Fibroblast of the aortic adventitia (primary cell): ENCODE results near the gene UTRN. TPM values are rescaled to one million over a fixed set of nuclear protein-coding genes. Genes with fewer than 3 reads are reported as not detected.
A peak's percentile ranks its signal among the peaks of the same experiment; 100 is the strongest.

ENCODE experiments used
- DNase-seq: peaks from one replicate; pipeline ENCODE4 v3.0.0-alpha.2; 2010; ENCODE audit warnings: low read depth
- H3K4me3 ChIP-seq: 2 replicates; pipeline ENCODE4 v1.5.1; 2011; ENCODE audit warnings: low read depth, mild to moderate bottlenecking, control low read depth, low read length, moderate library complexity
- CTCF ChIP-seq: IDR thresholded peaks from 2 replicates; pipeline ENCODE4 v1.5.1; 2011; ENCODE audit warnings: mild to moderate bottlenecking, low read length, control low read depth, inconsistent platforms; ENCODE audit not compliant: insufficient read depth
- total RNA-seq: library from RNA; depleted of rRNA; stranded (reverse); fragments of >200 nt; gene quantifications from 2 replicates; pipeline ENCODE4 v1.2.3, GENCODE V29; 2012; ENCODE audit warnings: low replicate concordance

UTRN gene
- total RNA-seq: 211 and 281 TPM in 2 replicates

- peak; percentile 84 for DNase-seq
- TF ChIP-seq CTCF: no peak
- peak within 1 kb of the TSS; percentile 87 for H3K4me3 ChIP-seq
Measured at GRCh38 chr6:144284783-144285547, at the start of gene UTRN. UTRN (plus strand) TSS chr6:144285335; CDS start chr6:144291829, 6,494 bp downstream.

GRCh38 chr6:144244688-144245087 lies 40.4 kb upstream of the UTRN start:
- TF ChIP-seq CTCF: no peak
- DNase-seq: no peak
- no peak overlapping the region for H3K4me3 ChIP-seq

- no peak overlapping the region for H3K4me3 ChIP-seq
- no peak for DNase-seq
- TF ChIP-seq CTCF: no peak
Measured at GRCh38 chr6:144246988-144247387, 38.1 kb upstream of the UTRN start.

GRCh38 chr6:144248003-144248402 lies 37.1 kb upstream of the UTRN start:
- no peak for TF ChIP-seq CTCF
- H3K4me3 ChIP-seq: no peak overlapping the region

GRCh38 chr6:144248476-144249301 lies 36.4 kb upstream of the UTRN start:
- DNase-seq: peak; percentile 96
- H3K4me3 ChIP-seq: no peak overlapping the region
- no peak for TF ChIP-seq CTCF

More at GRCh38 chr6:144248003-144248402, 37.1 kb upstream of the UTRN start:
- DNase-seq: no peak

- peak; percentile 11 for DNase-seq
- no peak for TF ChIP-seq CTCF
- no peak overlapping the region for H3K4me3 ChIP-seq
Measured at GRCh38 chr6:144250276-144250675, 34.9 kb upstream of the UTRN start.
